Measurements from ENCODE around the gene KRT32.

KRT32 gene

GRCh38 chr17:41456204-41456603 lies 11.0 kb downstream of the KRT32 start:
- TF ChIP-seq CTCF (IDR thresholded peaks at IDR 0.05; ENCODE audit: low read depth, low read length) = no peak
- DNase-seq (ENCODE audit: low read depth, low spot score) = no peak
- in situ Hi-C loops (cut with HindIII; ENCODE audit: low sequenced_read_pairs) = no loop called here

GRCh38 chr17:41455236-41455635 lies 11.9 kb downstream of the KRT32 start:
- no peak for TF ChIP-seq CTCF (IDR thresholded peaks at IDR 0.05; ENCODE audit: low read depth, low read length)
- no peak for DNase-seq (ENCODE audit: low read depth, low spot score)
- in situ Hi-C loops (cut with HindIII; ENCODE audit: low sequenced_read_pairs) = no loop called here
- H3K4me3 ChIP-seq (ENCODE audit: low read depth, low read length) = no peak overlapping the region

More at GRCh38 chr17:41456204-41456603, 11.0 kb downstream of the KRT32 start:
- no peak overlapping the region for H3K4me3 ChIP-seq (ENCODE audit: low read depth, low read length)

- in situ Hi-C loops (cut with HindIII; ENCODE audit: low sequenced_read_pairs) = no loop called here
- no peak for DNase-seq (ENCODE audit: low read depth, low spot score)
- no peak for TF ChIP-seq CTCF (IDR thresholded peaks at IDR 0.05; ENCODE audit: low read depth, low read length)
- no peak overlapping the region for H3K4me3 ChIP-seq (ENCODE audit: low read depth, low read length)
Measured at GRCh38 chr17:41453066-41453465, 14.1 kb downstream of the KRT32 start.

- in situ Hi-C loops (cut with HindIII; ENCODE audit: low sequenced_read_pairs) = no loop called here
- no peak overlapping the region for H3K4me3 ChIP-seq (ENCODE audit: low read depth, low read length)
- no peak for DNase-seq (ENCODE audit: low read depth, low spot score)
- TF ChIP-seq CTCF (IDR thresholded peaks at IDR 0.05; ENCODE audit: low read depth, low read length) = no peak
Measured at GRCh38 chr17:41452281-41452680, 14.9 kb downstream of the KRT32 start.

- DNase-seq (ENCODE audit: low read depth, low spot score) = peak; percentile 9
- TF ChIP-seq CTCF (IDR thresholded peaks at IDR 0.05; ENCODE audit: low read depth, low read length) = no peak
- in situ Hi-C loops (cut with HindIII; ENCODE audit: low sequenced_read_pairs) = no loop called here
- H3K4me3 ChIP-seq (ENCODE audit: low read depth, low read length) = no peak overlapping the region
Measured at GRCh38 chr17:41451154-41451728, 15.9 kb downstream of the KRT32 start.

GRCh38 chr17:41449008-41449407 lies 18.2 kb downstream of the KRT32 start:
- in situ Hi-C loops (cut with HindIII; ENCODE audit: low sequenced_read_pairs) = no loop called here
- no peak for TF ChIP-seq CTCF (IDR thresholded peaks at IDR 0.05; ENCODE audit: low read depth, low read length)
- no peak overlapping the region for H3K4me3 ChIP-seq (ENCODE audit: low read depth, low read length)
- no peak for DNase-seq (ENCODE audit: low read depth, low spot score)

GRCh38 chr17:41448506-41448905 lies 18.7 kb downstream of the KRT32 start:
- TF ChIP-seq CTCF (IDR thresholded peaks at IDR 0.05; ENCODE audit: low read depth, low read length) = no peak
- H3K4me3 ChIP-seq (ENCODE audit: low read depth, low read length) = no peak overlapping the region
- no peak for DNase-seq (ENCODE audit: low read depth, low spot score)
- in situ Hi-C loops (cut with HindIII; ENCODE audit: low sequenced_read_pairs) = no loop called here

All from astrocyte of the spinal cord (primary cell).